Measurements from ENCODE around the gene TGOLN2.
A peak's percentile ranks its signal among the peaks of the same experiment; 100 is the strongest.
"Not testable (repeated sequence)": the region's sequence is repeated elsewhere in the genome, so short reads cannot be mapped to it uniquely, and the experiment has no call there.

The TGOLN2 gene

DNA sequence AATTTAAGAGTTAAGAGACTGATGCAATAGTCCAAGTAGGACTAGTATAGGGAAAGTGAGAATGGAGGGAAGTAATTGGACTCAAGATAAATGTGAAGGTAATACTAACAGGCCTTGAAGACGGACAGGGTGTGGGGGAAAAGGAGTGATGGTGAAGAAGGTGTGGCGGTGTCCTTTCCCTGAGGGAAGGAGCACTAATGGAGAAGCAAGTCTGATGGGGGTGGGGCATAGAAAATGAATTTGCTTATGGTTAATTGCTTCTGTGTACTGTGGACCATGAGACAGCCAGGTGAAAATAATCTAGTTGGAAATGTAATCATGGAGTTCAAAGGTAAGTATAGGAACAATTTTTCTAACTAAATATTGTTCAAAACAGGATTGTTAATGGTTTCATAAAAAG lies 7.1 kb upstream of the TGOLN2 start:
- no peak for DNase-seq

DNA sequence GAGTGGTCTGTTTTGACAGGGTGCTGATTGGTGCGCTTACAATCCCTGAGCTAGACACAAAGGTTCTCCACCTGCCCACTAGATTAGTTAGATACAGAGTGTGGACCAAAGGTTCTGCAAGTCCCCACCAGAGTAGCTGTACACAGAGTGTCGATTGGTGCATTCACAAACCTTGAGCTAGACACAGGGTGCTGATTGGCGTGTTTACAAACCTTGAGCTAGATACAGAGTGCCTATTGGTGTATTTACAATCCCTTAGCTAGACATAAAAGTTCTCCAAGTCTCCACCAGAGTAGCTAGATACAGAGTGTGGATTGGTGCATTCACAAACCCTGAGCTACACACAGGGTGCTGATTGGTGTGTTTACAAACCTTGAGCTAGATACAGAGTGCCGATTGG lies 6.1 kb upstream of the TGOLN2 start:
- not testable (repeated sequence) for DNase-seq

DNA sequence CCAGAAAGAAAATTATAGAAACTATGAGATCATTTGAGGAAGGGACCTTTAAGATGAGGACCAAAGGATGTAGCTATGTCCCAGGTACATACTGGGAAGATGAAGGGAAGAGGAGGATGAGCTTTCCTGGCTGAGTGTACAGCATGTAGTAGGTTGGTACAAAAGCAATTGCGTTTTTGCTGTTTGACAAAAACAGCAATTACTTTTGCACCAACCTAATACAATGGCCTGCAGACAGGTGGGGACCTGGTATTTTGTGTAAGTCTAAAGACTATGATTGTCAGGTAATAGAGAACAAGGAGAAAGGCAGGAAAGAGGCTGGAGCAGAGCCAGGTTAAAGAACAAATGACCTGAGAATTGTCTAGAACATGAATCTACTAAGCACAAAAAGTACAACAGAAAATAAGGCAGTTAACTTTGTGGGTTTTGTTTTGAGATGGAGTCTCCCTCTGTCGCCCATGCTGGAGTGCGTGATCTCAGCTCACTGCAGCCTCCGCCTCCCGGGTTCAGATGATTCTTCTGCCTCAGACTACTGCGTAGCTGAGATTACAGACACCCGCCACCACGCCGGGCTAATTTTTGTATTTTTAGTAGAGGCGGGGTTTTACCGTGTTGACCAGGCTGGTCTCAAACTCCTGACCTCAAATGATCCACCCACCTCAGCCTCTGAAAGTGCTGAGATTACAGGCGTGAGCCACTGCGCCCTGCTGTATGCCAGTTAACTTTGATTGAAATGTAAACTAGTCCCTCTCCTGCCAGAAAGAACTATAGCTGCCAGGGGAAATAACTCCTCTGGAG lies 3.2 kb upstream of the TGOLN2 start:
- DNase-seq = no peak

DNA sequence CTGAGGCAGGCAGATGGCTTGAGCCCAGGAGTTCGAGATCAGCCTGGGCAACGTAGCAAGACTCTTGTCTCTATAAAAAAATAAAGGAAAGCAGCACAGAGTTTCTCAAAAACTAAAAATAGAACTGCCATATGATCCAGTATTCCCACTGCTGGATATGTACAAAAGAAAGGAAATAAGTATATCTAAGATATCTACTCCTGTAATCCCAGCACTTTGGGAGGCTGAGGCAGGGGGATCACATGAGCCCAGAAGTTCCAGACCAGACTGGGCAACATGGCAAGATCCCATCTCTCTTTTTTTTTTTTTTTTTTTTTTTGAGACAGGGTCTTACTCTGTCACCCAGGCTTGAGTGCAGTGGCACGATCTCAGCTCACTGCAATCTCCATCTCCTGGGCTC lies 1.9 kb upstream of the TGOLN2 start:
- DNase-seq = not testable (repeated sequence)

DNA sequence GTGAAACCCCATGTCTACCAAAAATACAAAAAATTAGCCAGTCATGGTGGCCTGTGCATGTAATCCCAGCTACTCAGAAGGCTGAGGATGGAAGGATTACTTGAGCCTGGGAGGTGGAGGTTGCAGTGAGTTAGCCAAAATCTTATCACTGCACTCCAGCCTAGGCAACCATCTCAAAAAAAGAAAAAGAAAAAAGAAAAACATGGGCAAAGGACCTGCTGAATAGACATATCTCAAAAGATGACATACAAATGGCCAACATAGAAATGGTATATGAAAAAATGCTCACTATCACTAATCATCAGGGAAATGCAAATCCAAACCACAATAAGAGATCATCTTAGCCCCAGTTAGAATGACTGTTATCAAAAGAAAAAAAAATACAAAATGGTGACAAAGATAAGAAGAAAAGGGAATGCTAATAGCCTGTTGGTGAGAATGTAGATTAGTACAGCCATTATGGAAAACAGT lies 1.4 kb upstream of the TGOLN2 start:
- DNase-seq = no peak

DNA sequence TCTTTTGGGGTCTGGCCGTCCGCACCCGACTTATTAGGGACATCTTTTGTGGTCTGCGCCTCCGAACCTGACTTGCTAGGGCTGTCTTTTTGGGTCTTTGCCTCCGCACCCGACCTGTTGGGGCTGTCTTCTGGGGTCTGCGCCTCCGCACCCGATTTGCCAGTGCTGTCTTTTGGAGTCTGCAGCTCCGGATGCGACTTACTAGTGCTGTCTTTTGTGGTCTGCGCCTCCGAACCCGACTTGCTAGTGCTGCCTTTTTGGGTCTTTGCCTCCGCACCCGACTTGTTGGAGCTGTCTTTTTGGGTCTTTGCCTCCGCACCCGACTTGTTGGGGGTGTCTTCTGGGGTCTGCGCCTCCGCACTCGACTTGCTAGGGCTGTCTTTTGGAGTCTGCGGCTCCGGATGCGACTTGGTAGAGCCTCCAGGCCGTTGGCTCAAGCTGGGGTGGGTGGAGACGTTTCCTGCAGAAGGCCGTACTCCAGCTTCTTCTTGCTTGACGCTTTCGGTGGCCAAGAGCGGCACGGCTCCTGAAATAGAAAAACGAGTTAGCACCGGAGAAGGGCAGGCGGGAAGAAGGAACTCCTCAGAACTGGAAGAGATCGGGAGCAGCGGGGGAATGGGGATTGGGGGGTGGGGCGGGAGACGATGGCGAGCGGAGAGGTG lies 498 bp downstream of the TGOLN2 start:
- peak; percentile 65 for DNase-seq

DNA sequence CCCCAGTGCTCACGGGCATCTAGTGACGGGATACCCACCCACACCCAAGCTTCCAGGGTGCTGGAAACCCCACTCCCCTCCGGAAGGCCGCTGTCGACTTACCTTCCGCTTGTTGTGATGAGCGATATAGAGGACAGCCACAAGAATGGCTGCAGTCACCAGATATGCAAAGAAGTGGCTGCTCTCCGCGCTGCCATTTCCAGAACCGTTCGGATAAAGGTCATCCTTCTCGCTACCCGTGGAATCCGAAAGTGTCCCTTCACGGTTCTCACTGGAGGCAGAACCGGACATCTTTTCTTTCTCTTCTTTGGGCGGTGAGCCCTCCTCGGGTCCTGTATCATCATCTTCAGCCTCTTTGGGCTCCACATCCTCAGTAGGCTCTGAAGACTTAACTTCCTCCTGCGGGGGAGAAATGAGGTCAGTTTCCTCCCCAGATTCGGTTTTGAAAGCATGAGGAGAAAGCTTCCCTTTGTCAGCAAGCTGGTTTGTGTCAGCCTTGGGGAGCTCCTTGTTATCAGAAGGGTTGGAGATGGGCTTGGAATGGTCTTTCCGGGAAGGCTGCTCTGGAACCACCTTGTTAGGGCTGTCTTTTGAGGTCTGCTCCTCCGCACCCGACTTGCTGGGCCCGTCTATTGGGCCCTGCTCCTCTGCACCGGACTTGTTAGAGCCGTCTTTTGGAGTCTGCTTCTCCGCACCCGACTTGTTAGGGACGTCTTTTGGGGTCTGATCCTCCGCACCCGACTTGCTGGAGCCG lies 1.2 kb downstream of the TGOLN2 start:
- no peak for DNase-seq

DNA sequence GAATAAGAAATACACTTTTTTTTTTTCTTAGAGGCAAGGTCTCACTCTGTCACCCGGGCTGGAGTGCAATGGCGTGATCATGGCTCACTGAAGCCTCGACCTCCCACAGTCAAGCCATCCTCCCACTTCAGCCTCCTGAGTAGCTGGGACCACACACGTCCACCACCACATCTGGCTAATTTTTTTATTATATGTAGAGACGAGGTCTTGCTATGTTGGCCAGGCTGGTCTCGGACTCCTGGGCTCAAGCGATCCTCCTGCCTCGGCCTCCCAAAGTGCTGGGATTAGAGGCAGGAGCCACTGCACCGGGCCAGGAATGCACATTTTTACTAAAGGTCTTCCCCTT lies 2.4 kb downstream of the TGOLN2 start:
- no peak for DNase-seq

DNA sequence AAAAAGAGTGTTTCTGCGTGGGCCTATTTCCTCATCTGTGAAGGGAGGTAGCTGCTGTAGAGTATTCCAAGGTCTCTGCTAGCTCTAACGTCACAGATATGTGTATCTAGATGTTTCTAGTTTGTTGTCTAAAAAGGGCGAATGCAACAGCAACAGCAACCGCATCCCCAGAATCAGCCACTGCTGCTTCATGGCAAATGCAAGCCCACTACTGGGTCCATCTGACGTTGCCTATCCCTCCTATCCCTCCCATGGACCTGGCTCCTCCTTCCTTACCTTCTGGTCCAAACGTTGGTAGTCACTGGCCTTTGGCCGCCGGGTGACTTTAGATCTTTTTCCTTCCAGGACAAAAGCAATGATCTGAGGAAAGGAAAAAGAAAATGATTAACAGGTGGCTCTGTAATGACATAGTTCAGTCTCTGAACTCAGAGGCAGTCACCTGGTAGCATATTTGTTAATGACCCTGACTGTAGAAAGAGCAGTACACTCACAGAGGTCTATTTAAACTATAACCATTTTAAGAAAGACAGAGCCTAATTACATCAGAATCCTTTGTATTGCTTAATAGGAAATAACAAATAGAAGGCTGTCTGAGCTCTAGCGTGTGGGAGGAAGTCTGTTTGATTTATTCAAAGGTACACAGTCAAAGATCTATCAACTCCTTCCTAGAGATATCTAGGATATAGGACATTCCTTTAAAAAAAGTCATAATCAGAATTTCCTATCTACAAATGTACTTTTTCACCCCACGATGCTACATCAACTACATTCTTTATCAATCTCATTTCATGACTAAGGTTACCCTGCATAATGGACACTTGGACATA lies 2.9 kb downstream of the TGOLN2 start:
- DNase-seq = no peak

DNA sequence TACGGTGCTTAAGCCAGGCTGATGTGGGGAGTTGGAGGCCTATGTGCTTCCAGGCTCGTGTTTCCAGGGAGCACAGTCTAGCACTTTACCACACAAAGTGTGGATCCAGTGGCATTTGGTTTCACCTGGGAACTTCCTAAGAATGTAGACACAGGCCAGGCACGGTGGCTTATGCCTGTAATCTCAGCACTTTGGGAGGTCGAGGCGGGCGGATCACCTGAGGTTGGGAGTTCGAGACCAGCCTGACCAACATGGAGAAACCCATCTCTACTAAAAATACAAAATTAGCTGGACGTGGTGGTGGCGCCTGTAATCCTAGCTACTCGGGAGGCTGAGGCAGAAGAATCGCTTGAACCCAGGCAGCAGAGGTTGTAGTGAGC lies 3.8 kb downstream of the TGOLN2 start:
- not testable (repeated sequence) for DNase-seq

DNA sequence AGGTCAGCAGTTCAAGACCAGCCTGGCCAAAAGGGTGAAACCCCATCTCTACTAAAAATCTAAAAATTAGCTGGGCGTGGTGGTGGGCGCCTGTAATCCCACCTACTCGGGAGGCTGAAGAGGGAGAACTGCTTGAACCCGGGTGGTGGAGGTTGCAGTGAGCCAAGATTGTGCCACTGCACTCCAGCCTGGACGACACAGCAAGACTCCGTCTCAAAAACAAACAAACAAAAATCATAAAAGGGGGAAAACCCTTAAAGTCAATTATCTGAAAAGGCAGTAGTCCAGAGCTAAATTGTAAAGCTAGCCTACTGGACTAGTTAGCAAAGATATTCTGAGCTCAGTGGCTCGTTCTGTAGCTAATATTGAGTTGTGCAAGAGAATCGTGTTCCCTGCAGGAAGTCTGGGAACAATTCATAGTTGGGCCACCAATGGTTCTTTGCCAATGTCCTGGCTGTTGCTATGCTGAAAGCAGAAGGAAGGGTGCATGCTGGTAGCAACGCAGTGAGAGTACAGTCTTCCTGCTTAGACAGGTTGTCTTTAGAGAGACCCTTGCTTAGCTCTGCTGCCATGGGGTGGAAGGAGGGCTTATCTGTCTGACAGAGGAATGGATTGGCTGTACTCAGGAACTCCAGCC lies 4.3 kb downstream of the TGOLN2 start:
- DNase-seq = no peak

DNA sequence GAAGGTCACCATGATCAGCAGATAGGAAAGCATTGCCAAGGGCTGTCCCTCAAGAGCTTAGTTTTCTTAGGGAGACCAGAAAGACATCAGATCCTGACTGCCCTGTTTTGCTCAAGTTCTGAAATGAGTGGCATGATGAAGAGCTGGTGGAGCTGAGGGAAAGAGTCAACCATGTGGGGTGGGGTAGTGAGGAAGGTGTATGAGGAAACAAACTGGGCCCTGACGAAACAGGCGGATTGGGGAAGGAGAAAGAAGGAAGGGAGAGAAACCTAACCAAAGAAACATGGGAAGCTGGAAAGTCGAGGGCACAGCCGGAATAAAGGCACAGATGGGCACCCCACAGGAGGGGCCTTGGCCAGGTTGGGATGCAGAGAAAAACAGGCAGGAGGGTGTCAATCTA lies 8.0 kb downstream of the TGOLN2 start:
- no peak for DNase-seq

DNA sequence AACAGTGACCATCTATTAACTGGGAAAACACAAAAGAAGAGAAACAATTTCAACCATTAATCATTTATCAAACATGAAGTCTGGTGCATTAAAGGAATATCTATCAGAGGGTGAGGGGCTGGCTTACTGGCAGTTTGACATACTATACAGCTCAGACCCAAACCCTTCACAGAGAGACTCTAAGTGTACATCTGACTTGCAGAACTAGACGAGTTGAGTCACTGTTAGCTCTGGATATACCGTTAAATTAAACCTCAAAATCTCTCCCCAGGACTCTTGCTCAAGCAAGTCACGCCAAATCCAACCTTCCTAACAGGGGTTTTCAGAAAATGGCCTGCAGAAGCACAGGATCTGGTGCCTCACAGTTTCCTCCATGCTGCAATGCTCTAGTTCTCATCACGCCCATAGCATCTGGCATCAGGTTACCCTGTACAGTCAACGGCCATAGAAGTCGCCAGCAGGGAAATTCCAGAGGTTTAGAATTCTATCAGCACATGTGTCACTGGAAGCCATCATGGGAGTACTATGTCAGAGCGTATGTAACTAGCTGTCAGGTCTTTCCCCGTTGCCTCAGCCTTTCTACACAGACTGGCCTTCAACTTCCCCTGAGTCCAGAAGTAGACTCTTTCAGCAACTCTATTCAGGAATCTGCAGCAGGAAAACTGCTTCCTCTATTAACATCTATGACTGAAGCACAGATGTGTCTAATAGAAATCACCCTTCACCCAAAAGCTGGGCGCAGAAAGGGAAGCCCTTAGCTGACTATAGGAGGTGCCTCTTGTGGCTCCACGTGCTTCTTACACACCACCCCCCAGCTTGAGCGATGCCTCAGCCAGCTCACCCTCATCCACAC lies 9.3 kb downstream of the TGOLN2 start:
- DNase-seq = peak; percentile 62

DNA sequence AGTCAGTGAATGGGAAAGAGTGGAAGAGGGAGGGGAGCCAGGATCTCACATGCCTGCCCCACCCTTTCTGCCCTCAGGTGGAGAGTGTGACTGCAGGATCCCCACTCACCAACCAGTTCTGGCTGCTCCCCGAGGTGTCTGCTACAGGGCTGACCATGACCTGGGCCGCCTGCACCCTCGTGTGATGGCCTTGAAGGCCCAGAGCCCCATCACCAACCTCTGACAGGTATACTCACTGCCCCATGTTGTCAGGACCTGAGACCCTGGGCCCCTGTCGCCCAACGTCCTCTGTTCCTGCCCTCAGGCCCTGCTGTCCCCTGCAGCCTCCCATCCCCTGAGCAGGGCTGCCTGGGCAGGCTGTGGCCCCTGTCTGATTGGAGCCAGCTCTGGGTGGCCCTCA lies 11.9 kb downstream of the TGOLN2 start:
- not testable (repeated sequence) for DNase-seq

DNA sequence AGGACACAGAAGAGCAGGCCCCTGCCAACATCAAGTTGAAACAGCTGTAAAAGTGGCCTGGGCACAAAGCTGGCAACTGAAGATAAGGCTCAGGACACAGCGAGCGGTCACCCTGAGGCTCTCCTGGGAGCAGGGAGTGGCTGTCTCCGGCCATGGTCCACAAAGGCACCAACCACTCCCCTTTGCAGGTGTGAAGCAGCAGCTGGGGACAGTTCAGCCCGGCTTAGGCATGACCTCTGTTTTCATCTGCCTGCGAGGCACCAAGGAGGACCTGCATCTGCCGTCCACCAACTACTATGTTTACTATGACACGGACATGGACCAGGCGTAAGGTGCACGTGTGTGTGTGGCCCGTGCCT lies 12.9 kb downstream of the TGOLN2 start:
- no peak for DNase-seq

DNA sequence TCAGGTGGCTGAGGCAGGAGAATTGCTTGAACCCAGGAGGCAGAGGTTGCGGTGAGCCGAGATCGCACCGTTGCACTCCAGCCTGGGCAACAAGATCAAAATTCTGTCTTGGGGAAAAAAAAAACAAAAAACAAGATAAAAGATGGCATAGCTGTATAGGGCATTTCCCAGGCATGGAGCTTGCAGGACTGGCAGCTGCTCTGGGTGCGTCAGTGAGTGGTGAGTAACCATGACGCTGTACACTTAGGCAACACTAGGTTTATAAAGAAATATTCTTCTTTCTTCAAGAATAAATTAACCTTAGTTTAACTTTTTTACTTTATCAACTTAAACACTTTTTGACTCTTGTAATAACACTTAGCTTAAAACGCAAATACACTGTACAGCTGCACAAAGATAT lies 15.4 kb downstream of the TGOLN2 start:
- no peak for DNase-seq

DNA sequence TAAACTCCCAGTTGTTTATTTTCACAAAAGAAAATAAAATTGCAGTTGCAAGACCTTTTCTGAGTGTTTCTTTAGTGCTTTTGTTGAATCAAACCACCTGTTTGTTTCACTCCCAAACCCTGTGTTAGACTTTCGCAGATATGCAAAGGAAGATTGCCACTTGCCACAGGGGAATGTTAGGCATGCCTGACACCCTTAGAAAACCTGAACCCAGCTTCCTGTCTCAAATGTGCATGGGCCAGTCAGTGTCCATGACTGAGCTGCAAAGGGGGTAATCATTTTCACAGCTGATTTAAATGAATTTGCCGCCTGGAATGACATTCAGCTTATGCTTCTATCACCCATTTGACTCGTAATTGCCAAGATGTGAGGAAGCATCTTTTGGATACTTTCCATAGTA lies 17.5 kb downstream of the TGOLN2 start:
- no peak for DNase-seq

DNA sequence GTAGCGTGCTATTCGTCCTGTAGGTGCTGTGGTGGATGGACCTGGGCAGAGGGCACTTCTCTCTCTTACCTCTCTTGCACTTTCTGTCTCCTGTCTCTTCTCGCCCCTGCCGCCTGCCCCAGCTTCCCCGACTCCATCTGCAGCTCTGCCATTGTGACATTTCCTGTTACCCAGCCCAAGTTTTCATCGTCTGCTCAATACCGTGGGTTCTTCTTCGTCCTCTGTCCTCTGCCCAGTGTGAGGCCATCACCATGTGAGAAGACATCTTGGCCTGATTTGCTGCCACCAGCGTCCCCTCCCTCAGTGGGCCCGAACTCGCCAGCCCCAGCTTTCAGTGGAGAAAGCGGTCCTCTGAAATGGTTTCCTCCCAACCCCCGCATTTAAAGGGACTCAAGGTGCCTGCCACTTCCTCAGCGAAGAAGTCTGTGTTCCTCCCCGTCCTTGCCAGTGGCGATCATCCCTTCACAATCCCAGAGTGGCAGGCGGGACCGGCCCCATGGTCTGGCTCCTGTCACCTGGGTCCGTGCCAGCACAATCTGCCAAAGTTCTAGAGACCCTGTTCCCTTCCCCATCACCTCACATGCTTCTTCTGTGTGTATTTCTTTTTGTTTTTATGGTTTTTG lies 18.0 kb downstream of the TGOLN2 start:
- DNase-seq = no peak

DNA sequence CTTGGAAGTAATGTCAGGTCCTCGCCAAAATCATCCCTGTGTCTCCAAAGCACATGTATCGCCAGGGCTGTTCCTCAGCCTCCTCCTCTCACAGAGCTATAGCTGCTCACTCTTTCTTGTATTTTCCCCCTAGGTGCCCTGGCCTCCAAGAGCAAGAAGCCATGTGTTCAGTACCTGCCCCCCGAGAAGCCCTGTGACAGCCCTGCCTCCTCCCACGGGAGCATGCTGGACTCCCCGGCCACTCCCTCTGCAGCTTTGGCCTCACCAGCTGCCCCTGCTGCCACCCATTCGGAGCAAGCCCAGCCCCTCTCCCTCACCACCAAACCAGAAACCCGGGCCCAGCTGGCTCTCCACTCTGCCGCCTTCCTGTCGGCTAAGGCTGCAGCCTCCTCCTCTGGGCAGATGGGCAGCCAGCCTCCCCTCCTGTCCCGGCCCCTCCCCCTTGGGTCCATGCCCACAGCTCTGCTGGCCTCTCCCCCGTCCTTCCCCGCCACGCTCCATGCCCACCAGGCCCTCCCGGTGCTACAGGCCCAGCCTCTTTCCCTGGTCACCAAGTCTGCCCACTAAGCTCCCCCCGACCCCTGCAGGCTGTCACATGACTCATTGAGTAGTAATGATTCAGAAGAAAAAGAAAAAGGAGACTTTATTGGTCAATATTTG lies 18.8 kb downstream of the TGOLN2 start:
- DNase-seq = peak; percentile 86

DNA sequence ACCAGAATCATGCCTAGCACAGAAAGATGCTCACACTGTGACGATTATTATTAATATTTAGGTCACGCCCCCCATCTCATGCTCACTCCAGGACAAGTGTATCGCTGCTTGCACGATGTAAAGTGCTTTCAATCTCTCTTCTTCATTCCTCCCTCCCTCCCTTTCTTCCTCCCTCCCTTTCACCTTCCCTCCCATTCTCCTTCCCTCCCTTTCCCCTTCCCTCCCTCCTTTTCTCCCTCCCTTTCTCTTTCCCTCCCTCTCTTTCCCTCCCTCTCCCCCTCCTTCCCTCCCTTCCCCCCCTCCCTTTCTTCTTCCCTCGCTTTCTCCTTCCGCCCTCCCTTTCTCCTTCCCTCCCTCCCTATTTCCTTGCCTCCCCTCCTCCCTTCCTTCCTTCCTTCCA lies 19.6 kb downstream of the TGOLN2 start:
- no peak for DNase-seq

DNA sequence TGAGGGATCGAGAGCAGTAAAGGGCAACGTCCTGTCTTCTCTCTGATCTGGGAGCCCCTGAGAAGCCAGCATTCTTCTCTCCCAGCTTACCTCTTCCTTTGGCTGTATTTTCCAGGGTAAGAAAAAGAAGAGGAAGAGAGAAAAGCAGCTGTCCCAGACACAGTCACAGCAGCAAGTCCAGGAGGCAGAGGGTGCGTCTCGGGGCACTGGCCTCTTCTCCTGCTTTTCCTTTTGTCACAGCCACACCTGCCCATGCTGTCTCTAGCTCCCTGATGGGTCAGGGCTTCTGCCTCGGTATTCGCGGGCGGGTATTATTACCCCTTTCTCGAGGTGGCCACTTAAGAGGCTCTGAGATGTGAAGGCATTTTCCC lies 20.3 kb downstream of the TGOLN2 start:
- no peak for DNase-seq
